OCI-LY7 (cell line): Measurements from ENCODE around the gene FMN2. TPM values are rescaled to one million over a fixed set of nuclear protein-coding genes. Genes with fewer than 3 reads are reported as not detected.
"Not testable (repeated sequence)": the region's sequence is repeated elsewhere in the genome, so short reads cannot be mapped to it uniquely, and the experiment has no call there.

Experiments used
- BruUV-seq: library from RNA; stranded (reverse); fragments of 400-500 nt; replicated peaks from 2 replicates; lab custom pipeline; 2021; lab: Mats Ljungman, UMichigan
- CTCF ChIA-PET: fragments of 300-600 bp; sonication (Branson Sonifier 250); formaldehyde crosslinking; loops from one replicate; lab custom pipeline; 2022; ENCODE audit warnings: antibody characterized with exemption; ENCODE audit not compliant: unreplicated experiment; lab: Charles Lee
- POLR2A ChIA-PET: fragments of 300-600 bp; sonication (Branson Sonifier 250); formaldehyde crosslinking; loops from one replicate; lab custom pipeline; 2022; ENCODE audit warnings: antibody characterized with exemption; lab: Charles Lee
- DNase-seq: peaks from one replicate; pipeline ENCODE4 v3.0.0-alpha.2; 2015; ENCODE audit warnings: low spot score
- H2AFZ ChIP-seq: fragments of 200-600 bp; sonication (generic), shearing (Covaris generic); 2 replicates; pipeline ENCODE4 v1.6.1; 2014; ENCODE audit warnings: mild to moderate bottlenecking, antibody characterized with exemption, low read length, moderate library complexity
- H3K27ac ChIP-seq: fragments of 200-600 bp; sonication (generic); 2 replicates; pipeline ENCODE4 v1.5.1; 2014; ENCODE audit warnings: mixed run types, low read depth, mild to moderate bottlenecking, moderate library complexity, low read length, inconsistent platforms; ENCODE audit not compliant: poor library complexity, severe bottlenecking
- H3K36me3 ChIP-seq: fragments of 200-600 bp; sonication (generic); 2 replicates; pipeline ENCODE4 v1.6.1; 2014; ENCODE audit warnings: mild to moderate bottlenecking, antibody characterized with exemption, low read length, moderate library complexity, mixed read lengths; ENCODE audit not compliant: insufficient read depth
- H3K4me1 ChIP-seq: fragments of 200-600 bp; sonication (generic); 2 replicates; pipeline ENCODE4 v1.5.1; 2014; ENCODE audit warnings: mild to moderate bottlenecking, low read length; ENCODE audit not compliant: insufficient read depth, poor library complexity, severe bottlenecking
- H3K4me2 ChIP-seq: fragments of 200-600 bp; sonication (generic); 2 replicates; pipeline ENCODE4 v1.6.1; 2014; ENCODE audit warnings: mild to moderate bottlenecking, low read length
- H3K4me3 ChIP-seq: fragments of 200-600 bp; sonication (generic); 2 replicates; pipeline ENCODE4 v1.5.1; 2014; ENCODE audit warnings: mild to moderate bottlenecking, low read depth, low read length; ENCODE audit not compliant: poor library complexity, severe bottlenecking
- H3K79me2 ChIP-seq: fragments of 200-600 bp; sonication (generic); 2 replicates; pipeline ENCODE4 v1.6.1; 2016; ENCODE audit warnings: low read depth, mild to moderate bottlenecking, low read length, moderate library complexity, mixed read lengths; ENCODE audit not compliant: insufficient read depth
- H3K9me2 ChIP-seq: fragments of 200-600 bp; sonication (generic); 2 replicates; pipeline ENCODE4 v1.6.1; 2016; ENCODE audit warnings: mild to moderate bottlenecking, low read length, mixed read lengths; ENCODE audit not compliant: insufficient read depth
- H3K9me3 ChIP-seq: fragments of 200-600 bp; sonication (generic); 2 replicates; pipeline ENCODE4 v1.6.1; 2014; ENCODE audit warnings: mild to moderate bottlenecking, mixed run types, low read length, mixed read lengths
- H4K20me1 ChIP-seq: fragments of 200-600 bp; sonication (generic); 2 replicates; pipeline ENCODE4 v1.6.1; 2014; ENCODE audit warnings: mild to moderate bottlenecking, antibody characterized with exemption, low read length, moderate library complexity, mixed read lengths; ENCODE audit not compliant: insufficient read depth
- EZH2phosphoT487 ChIP-seq: fragments of 200-600 bp; sonication (generic); IDR thresholded peaks from 2 replicates; pipeline ENCODE4 v1.6.1; 2018; ENCODE audit warnings: low read depth, borderline replicate concordance, mild to moderate bottlenecking, mixed run types, antibody characterized with exemption, low read length, moderate library complexity, mixed read lengths
- intact Hi-C: fragments of 100-400 bp; cut with micrococcal nuclease; formaldehyde crosslinking; loops from one replicate; pipeline ENCODE4 v1.10.0; 2022; ENCODE audit not compliant: unreplicated experiment
- total RNA-seq, 2 experiments: library from RNA; depleted of rRNA in 1 of 2; stranded (reverse); fragments of >200 nt in 1 of 2; shearing (Covaris generic) in 1 of 2; gene quantifications; 2 replicates each; pipeline ENCODE4 v1.2.3, GENCODE V29; 2014 to 2022
- TF ChIP-seq, protein P1 (sequence below): fragments of 200-600 bp; sonication (generic); conservative IDR thresholded peaks from 2 replicates; pipeline ENCODE4 v1.5.1; 2014; ENCODE audit warnings: mild to moderate bottlenecking, antibody characterized with exemption, low read length, moderate library complexity, mixed read lengths

The FMN2 gene
- total RNA-seq, 2 experiments from 2014 or later = not detected

DNA sequence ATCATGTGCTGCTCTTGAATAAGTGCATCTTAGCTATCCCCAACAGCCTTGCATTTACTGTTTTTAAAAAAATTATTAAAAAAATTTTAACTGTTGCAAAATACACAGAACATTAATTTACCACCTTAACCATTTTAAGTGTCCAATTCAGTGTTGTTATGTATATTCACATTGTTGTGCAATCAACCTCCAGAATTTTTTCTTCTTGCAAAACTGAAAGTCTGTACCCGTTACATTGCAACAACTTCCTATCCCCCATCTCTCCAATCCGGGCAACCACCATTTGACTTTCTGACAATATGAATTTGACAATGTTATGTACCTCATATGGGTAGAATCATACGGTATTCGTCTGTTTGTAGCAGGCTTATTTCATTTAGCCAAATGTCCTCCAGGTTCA, 83.1 kb downstream of the FMN2 start:
- TF ChIP-seq, protein P1, sequence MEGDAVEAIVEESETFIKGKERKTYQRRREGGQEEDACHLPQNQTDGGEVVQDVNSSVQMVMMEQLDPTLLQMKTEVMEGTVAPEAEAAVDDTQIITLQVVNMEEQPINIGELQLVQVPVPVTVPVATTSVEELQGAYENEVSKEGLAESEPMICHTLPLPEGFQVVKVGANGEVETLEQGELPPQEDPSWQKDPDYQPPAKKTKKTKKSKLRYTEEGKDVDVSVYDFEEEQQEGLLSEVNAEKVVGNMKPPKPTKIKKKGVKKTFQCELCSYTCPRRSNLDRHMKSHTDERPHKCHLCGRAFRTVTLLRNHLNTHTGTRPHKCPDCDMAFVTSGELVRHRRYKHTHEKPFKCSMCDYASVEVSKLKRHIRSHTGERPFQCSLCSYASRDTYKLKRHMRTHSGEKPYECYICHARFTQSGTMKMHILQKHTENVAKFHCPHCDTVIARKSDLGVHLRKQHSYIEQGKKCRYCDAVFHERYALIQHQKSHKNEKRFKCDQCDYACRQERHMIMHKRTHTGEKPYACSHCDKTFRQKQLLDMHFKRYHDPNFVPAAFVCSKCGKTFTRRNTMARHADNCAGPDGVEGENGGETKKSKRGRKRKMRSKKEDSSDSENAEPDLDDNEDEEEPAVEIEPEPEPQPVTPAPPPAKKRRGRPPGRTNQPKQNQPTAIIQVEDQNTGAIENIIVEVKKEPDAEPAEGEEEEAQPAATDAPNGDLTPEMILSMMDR = no peak
- TF ChIP-seq EZH2phosphoT487 = no peak
- no peaks in the 10 kb centered on the region for H3K36me3 ChIP-seq
- no peaks in the 10 kb centered on the region for H3K9me3 ChIP-seq

DNA sequence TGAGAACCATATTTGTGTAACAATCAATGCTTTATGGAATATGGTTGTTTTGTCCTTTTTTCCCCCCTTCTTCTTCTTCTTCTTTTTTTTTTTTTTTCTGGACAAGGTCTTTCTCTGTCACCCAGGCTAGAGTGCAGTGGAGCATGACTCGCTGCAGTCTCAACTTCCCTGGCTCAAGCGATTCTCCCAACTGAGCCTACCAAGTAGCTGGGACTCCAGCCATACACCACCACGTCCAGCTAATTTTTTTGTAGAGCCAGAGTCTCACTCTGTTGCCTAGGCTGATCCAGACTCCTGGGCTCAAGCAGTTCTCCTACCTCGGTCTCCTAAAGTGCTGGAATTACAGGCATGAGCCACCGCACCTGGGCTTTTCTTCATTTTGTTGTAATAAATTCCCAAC, 86.7 kb downstream of the FMN2 start:
- intact Hi-C loops = no loop called here
- BruUV-seq = no TSS peak
- no peak overlapping the region for H3K4me2 ChIP-seq
- H3K4me3 ChIP-seq = no peak overlapping the region
- H3K4me1 ChIP-seq = no peaks in the 10 kb centered on the region
- no peaks in the 10 kb centered on the region for H3K9me2 ChIP-seq
- no peaks in the 10 kb centered on the region for H4K20me1 ChIP-seq
- CTCF ChIA-PET = no interaction called here
- no peak for DNase-seq
- POLR2A ChIA-PET = no interaction called here
- H2AFZ ChIP-seq = no peak overlapping the region
- H3K9me3 ChIP-seq = no peaks in the 10 kb centered on the region
- no peak for TF ChIP-seq EZH2phosphoT487
- TF ChIP-seq, protein P1 = no peak
- H3K79me2 ChIP-seq = no peaks in the 10 kb centered on the region
- H3K27ac ChIP-seq = no peak overlapping the region
- H3K36me3 ChIP-seq = no peaks in the 10 kb centered on the region

More for the DNA sequence above, 83.1 kb downstream of the FMN2 start:
- no peaks in the 10 kb centered on the region for H3K4me1 ChIP-seq
- no peaks in the 10 kb centered on the region for H3K79me2 ChIP-seq
- CTCF ChIA-PET = no interaction called here
- intact Hi-C loops = no loop called here
- POLR2A ChIA-PET = no interaction called here
- no TSS peak for BruUV-seq
- no peak overlapping the region for H2AFZ ChIP-seq
- no peak overlapping the region for H3K4me3 ChIP-seq
- DNase-seq = no peak
- no peaks in the 10 kb centered on the region for H4K20me1 ChIP-seq
- no peaks in the 10 kb centered on the region for H3K9me2 ChIP-seq
- no peak overlapping the region for H3K27ac ChIP-seq
- no peak overlapping the region for H3K4me2 ChIP-seq

- POLR2A ChIA-PET = interaction anchor here (0.8 kb wide), 1 partner anchor 658 kb away, joined by 3 read pairs; no protein-coding TSS in a partner anchor
- CTCF ChIA-PET, DNase-seq: not testable (repeated sequence)
Measured at GRCh38 chr1:240184682-240185081, 93.0 kb downstream of the FMN2 start.

More at GRCh38 chr1:240184682-240185081, 93.0 kb downstream of the FMN2 start:
- not testable (repeated sequence) for H3K27ac ChIP-seq, H3K36me3 ChIP-seq, H3K4me1 ChIP-seq, H3K4me3 ChIP-seq, BruUV-seq, H3K4me2 ChIP-seq, H4K20me1 ChIP-seq, H3K9me3 ChIP-seq, H2AFZ ChIP-seq, H3K9me2 ChIP-seq, H3K79me2 ChIP-seq
- intact Hi-C loops = loop anchor here (10.0 kb wide), 1 partner anchor 160 kb away; no protein-coding TSS in a partner anchor
